Measurements from ENCODE around the gene ZNF318. TPM values are rescaled to one million over a fixed set of nuclear protein-coding genes. Genes with fewer than 3 reads are reported as not detected.
"Not testable (repeated sequence)": the region's sequence is repeated elsewhere in the genome, so short reads cannot be mapped to it uniquely, and the experiment has no call there.

Gene ZNF318
- total and polyA plus RNA-seq, 12 donors, result 5.9 to 19.3 (median 13.2) TPM

- Histone ChIP-seq H3K4me3 (no peak overlapping the region), H3K27me3 (no peaks in the 10 kb centered on the region), H3K4me1 (replicated peaks in 1 of 2) (no peaks in the 10 kb centered on the region), H3K36me3 (replicated peaks in 1 of 2) (no peaks in the 10 kb centered on the region), H3K9me3 (replicated peaks in 1 of 3) (no peaks in the 10 kb centered on the region), H3K27ac (no peak overlapping the region)
- 91 to 92% (median 92%) methylated on average over 6 of the region's 6 CpGs for WGBS, 4 donors
- no peak for TF ChIP-seq POLR2A (IDR thresholded peaks at IDR 0.05)
- no peak for TF ChIP-seq CTCF (IDR thresholded peaks at IDR 0.05)
- DNase-seq, result no peak
- intact Hi-C loops (cut with DNase I), result no loop called here
Observed at GRCh38 chr6:43396408-43397149, 27.1 kb upstream of the ZNF318 start.

- Histone ChIP-seq H3K9me3 (replicated peaks in 1 of 3) (no peaks in the 10 kb centered on the region), H3K27me3 (no peaks in the 10 kb centered on the region), H3K27ac (no peak overlapping the region), H3K4me3 (no peak overlapping the region), H3K36me3 (replicated peaks in 1 of 2) (no peaks in the 10 kb centered on the region), H3K4me1 (replicated peaks in 1 of 2) (no peaks in the 10 kb centered on the region)
- 52 to 67% (median 62%) methylated on average over 4 of the region's 4 CpGs for WGBS, 4 donors
- TF ChIP-seq POLR2A (IDR thresholded peaks at IDR 0.05) (no peak), CTCF (IDR thresholded peaks at IDR 0.05) (no peak)
- DNase-seq, result no peak
- intact Hi-C loops (cut with DNase I), result no loop called here
Observed at GRCh38 chr6:43395776-43396175, 26.3 kb upstream of the ZNF318 start.

- 94 to 98% (median 97%) methylated on average over 4 of the region's 4 CpGs for WGBS, 4 donors
- intact Hi-C loops (cut with DNase I), result no loop called here
- H3K4me1 ChIP-seq (replicated peaks in 1 of 2), result no peaks in the 10 kb centered on the region
- no peak overlapping the region for H3K27ac ChIP-seq
- H3K4me3 ChIP-seq, result no peak overlapping the region
- DNase-seq, result no peak
- H3K36me3 ChIP-seq (replicated peaks in 1 of 2), result no peaks in the 10 kb centered on the region
- H3K27me3 ChIP-seq, result no peaks in the 10 kb centered on the region
- no peaks in the 10 kb centered on the region for H3K9me3 ChIP-seq (replicated peaks in 1 of 3)
- no peak for TF ChIP-seq POLR2A (IDR thresholded peaks at IDR 0.05)
- TF ChIP-seq CTCF (IDR thresholded peaks at IDR 0.05), result no peak
Observed at GRCh38 chr6:43394982-43395381, 25.5 kb upstream of the ZNF318 start.

- Histone ChIP-seq H3K36me3 (replicated peaks in 1 of 2) (no peaks in the 10 kb centered on the region), H3K4me3 (no peak overlapping the region), H3K27me3 (no peaks in the 10 kb centered on the region), H3K9me3 (replicated peaks in 1 of 3) (no peaks in the 10 kb centered on the region), H3K4me1 (replicated peaks in 1 of 2) (no peaks in the 10 kb centered on the region), H3K27ac (no peak overlapping the region)
- TF ChIP-seq CTCF (IDR thresholded peaks at IDR 0.05) (no peak), POLR2A (IDR thresholded peaks at IDR 0.05) (no peak)
- 59 to 67% (median 63%) methylated on average over 5 of the region's 5 CpGs for WGBS, 4 donors
- DNase-seq, result no peak
- intact Hi-C loops (cut with DNase I), result no loop called here
Observed at GRCh38 chr6:43393602-43394001, 24.2 kb upstream of the ZNF318 start.

GRCh38 chr6:43393133-43393532 is 23.7 kb upstream of the ZNF318 start:
- H3K27me3 ChIP-seq; H3K27ac ChIP-seq; H3K4me3 ChIP-seq; H3K4me1 ChIP-seq (replicated peaks in 1 of 2); DNase-seq; H3K36me3 ChIP-seq (replicated peaks in 1 of 2); intact Hi-C loops (cut with DNase I); H3K9me3 ChIP-seq (replicated peaks in 1 of 3): not testable (repeated sequence)
- 57 to 72% (median 68%) methylated on average over 11 of the region's 11 CpGs for WGBS, 4 donors

All from adrenal gland (tissue), 12 donors.